Measurements from ENCODE around the gene SEMA3A. TPM values are rescaled to one million over a fixed set of nuclear protein-coding genes. Genes with fewer than 3 reads are reported as not detected.

Gene SEMA3A
- total RNA-seq, 2 experiments from 2014 or later: 1.2 to 1.7 TPM

GRCh38 chr7:83985821-83986220 is 208.8 kb downstream of the SEMA3A start:
- ATAC-seq (no peak), DNase-seq (no peak)
- Mint-ChIP-seq H3K27me3 (no peaks in the 10 kb centered on the region), H3K9me3 (no peaks in the 10 kb centered on the region), H3K36me3 (ENCODE audit: low read depth) (no peaks in the 10 kb centered on the region), H3K4me3 (no peak overlapping the region), H3K27ac (no peak overlapping the region), H3K4me1 (ENCODE audit: low read depth) (no peaks in the 10 kb centered on the region)
- ChIA-PET CTCF (no interaction called here), POLR2A (no interaction called here)
- intact Hi-C loops (cut with micrococcal nuclease): no loop called here
- TF ChIP-seq CTCF (IDR thresholded peaks at IDR 0.05): no peak

DNA sequence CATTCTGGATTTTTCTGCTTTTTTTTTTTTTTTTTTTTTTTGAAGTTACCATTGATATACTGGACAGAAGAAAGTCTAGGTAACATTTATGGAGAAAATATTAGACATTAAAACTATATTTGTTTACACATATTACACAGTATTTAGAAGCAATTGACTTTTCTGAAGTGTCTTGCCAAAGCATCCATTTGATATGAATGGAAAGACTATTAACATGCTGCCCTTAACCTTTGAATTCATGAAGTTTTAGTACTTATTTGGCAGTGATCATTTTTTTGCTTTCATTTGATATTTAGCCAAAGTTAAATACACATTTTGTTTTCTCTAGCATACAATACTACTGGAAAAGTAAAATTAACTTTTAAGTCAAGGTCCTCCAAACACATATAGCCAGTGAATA is 210.0 kb downstream of the SEMA3A start:
- no peaks in the 10 kb centered on the region for H3K4me1 Mint-ChIP-seq (ENCODE audit: low read depth)
- no peaks in the 10 kb centered on the region for H3K36me3 Mint-ChIP-seq (ENCODE audit: low read depth)
- DNase-seq (no peak), ATAC-seq (no peak)
- no peaks in the 10 kb centered on the region for H3K27me3 Mint-ChIP-seq
- no peak overlapping the region for H3K4me3 Mint-ChIP-seq
- intact Hi-C loops (cut with micrococcal nuclease): no loop called here
- H3K9me3 Mint-ChIP-seq: no peaks in the 10 kb centered on the region
- no peak overlapping the region for H3K27ac Mint-ChIP-seq
- POLR2A ChIA-PET: no interaction called here
- CTCF ChIA-PET: no interaction called here
- no peak for TF ChIP-seq CTCF (IDR thresholded peaks at IDR 0.05)

DNA sequence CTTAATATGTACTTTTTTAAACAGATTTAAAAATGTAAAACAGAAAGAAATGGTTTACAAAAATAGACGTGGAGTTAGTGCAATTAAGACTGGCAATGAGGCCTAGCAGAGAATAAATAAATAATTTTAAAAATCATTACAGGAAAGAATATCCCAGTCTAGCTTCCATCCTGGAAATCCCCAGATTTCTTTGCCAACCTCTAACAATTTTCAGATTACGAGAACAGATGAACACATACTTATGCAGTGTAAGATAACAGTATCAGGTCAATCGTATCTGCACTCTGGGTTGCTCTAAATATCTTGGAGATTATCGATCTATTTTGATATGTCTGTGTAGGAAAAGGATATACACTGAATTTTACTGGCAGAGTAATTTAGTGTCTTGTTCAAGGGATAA is 210.5 kb downstream of the SEMA3A start:
- H3K36me3 Mint-ChIP-seq (ENCODE audit: low read depth): no peaks in the 10 kb centered on the region
- ChIA-PET CTCF (no interaction called here), POLR2A (no interaction called here)
- DNase-seq (no peak), ATAC-seq (no peak)
- no peaks in the 10 kb centered on the region for H3K9me3 Mint-ChIP-seq
- intact Hi-C loops (cut with micrococcal nuclease): no loop called here
- no peak for TF ChIP-seq CTCF (IDR thresholded peaks at IDR 0.05)
- no peak overlapping the region for H3K27ac Mint-ChIP-seq
- no peaks in the 10 kb centered on the region for H3K27me3 Mint-ChIP-seq
- H3K4me3 Mint-ChIP-seq: no peak overlapping the region
- H3K4me1 Mint-ChIP-seq (ENCODE audit: low read depth): no peaks in the 10 kb centered on the region

GRCh38 chr7:83983606-83984005 is 211.0 kb downstream of the SEMA3A start:
- no peaks in the 10 kb centered on the region for H3K36me3 Mint-ChIP-seq (ENCODE audit: low read depth)
- TF ChIP-seq CTCF (IDR thresholded peaks at IDR 0.05): no peak
- intact Hi-C loops (cut with micrococcal nuclease): no loop called here
- DNase-seq: no peak
- H3K27ac Mint-ChIP-seq: no peak overlapping the region
- no peak for ATAC-seq
- H3K9me3 Mint-ChIP-seq: no peaks in the 10 kb centered on the region
- no peaks in the 10 kb centered on the region for H3K27me3 Mint-ChIP-seq
- POLR2A ChIA-PET: no interaction called here
- H3K4me1 Mint-ChIP-seq (ENCODE audit: low read depth): no peaks in the 10 kb centered on the region
- no peak overlapping the region for H3K4me3 Mint-ChIP-seq
- CTCF ChIA-PET: no interaction called here

DNA sequence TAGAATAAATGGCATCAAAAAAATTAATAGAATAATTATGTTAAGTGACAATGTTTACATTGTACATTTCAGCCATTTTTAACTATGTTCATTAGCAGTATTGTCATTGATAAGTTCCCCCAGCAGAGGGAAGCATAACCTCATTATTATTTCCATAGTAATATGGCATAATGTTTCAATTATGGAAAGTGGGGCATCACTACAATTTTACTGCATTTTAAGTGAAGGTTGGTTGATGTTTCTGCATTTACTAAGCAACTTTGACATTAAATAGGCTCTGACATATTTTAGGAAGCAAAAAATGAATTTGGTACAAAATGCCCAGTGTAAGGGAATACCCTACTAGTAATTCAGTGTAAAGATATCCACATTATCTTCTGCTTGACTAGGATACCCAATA is 218.3 kb downstream of the SEMA3A start:
- Mint-ChIP-seq H3K36me3 (ENCODE audit: low read depth) (no peaks in the 10 kb centered on the region), H3K27ac (no peak overlapping the region), H3K4me1 (ENCODE audit: low read depth) (no peaks in the 10 kb centered on the region), H3K9me3 (no peaks in the 10 kb centered on the region), H3K27me3 (no peaks in the 10 kb centered on the region), H3K4me3 (no peak overlapping the region)
- POLR2A ChIA-PET: no interaction called here
- peak; percentile 64 for ATAC-seq
- peak; percentile 66 for TF ChIP-seq CTCF (IDR thresholded peaks at IDR 0.05)
- DNase-seq: no peak
- intact Hi-C loops (cut with micrococcal nuclease): loop anchor here (5.0 kb wide), 1 partner anchor 1046 kb away; no protein-coding TSS in a partner anchor
- CTCF ChIA-PET: interaction anchor here (1.0 kb wide), 1 partner anchor 1048 kb away, joined by 3 read pairs; no protein-coding TSS in a partner anchor
